Activated CD8-positive, alpha-beta memory T cell treated with anti-CD3 and anti-CD28 coated beads, Interleukin-2, amount 10 ng/mL, durations not matched to agents 7 days and 5 days (primary cell): ENCODE measurements around the gene ACAD10. TPM values are rescaled to one million over a fixed set of nuclear protein-coding genes. Genes with fewer than 3 reads are reported as not detected.
A peak's percentile ranks its signal among the peaks of the same experiment; 100 is the strongest.
"Not testable (repeated sequence)": the region's sequence is repeated elsewhere in the genome, so short reads cannot be mapped to it uniquely, and the experiment has no call there.

Source experiments
- ATAC-seq: fragments of 150-1000 bp; cut with Tn5 transposase; one replicate; pipeline ENCODE4 v1.10.0; 2021; ENCODE audit warnings: moderate library complexity
- CTCF ChIA-PET: fragments of 350-600 bp; sonication (Branson Sonifier 250); formaldehyde crosslinking; loops from one replicate; lab custom pipeline; 2021; ENCODE audit warnings: antibody characterized with exemption; lab: Charles Lee
- DNase-seq: peaks from one replicate; pipeline ENCODE4 v3.0.0-alpha.2; 2020
- H3K27ac Mint-ChIP-seq: one replicate; pipeline ENCODE4 v1.8.0; 2021; ENCODE audit warnings: mild to moderate bottlenecking, mixed read lengths
- H3K27me3 Mint-ChIP-seq: one replicate; pipeline ENCODE4 v1.8.0; 2021; ENCODE audit warnings: mixed read lengths
- H3K36me3 Mint-ChIP-seq: one replicate; pipeline ENCODE4 v1.8.0; 2021; ENCODE audit warnings: mild to moderate bottlenecking, mixed read lengths
- H3K4me1 Mint-ChIP-seq: one replicate; pipeline ENCODE4 v1.8.0; 2021; ENCODE audit warnings: mixed read lengths
- H3K4me3 Mint-ChIP-seq: one replicate; pipeline ENCODE4 v1.8.0; 2021; ENCODE audit warnings: mild to moderate bottlenecking, moderate library complexity, mixed read lengths
- H3K9me3 Mint-ChIP-seq: one replicate; pipeline ENCODE4 v1.8.0; 2022; ENCODE audit warnings: low read depth, mixed read lengths
- total RNA-seq, 2 experiments: library from RNA; stranded (reverse); gene quantifications; one replicate each; pipeline ENCODE4 v1.2.3, GENCODE V29; 2021

Gene ACAD10
- total RNA-seq, 2 experiments from 2014 or later, result 24.7 to 30.3 TPM

- CTCF ChIA-PET, result interaction anchor here (1.6 kb wide), 1 partner anchor 10 kb away, joined by 3 read pairs; no protein-coding TSS in a partner anchor
- H3K4me3 Mint-ChIP-seq, result no peak overlapping the region
- peaks cover 3% of the 10 kb centered on the region for H3K36me3 Mint-ChIP-seq
These were observed 75.9 kb downstream of the ACAD10 start for GRCh38 chr12:111761706-111762105.

DNA sequence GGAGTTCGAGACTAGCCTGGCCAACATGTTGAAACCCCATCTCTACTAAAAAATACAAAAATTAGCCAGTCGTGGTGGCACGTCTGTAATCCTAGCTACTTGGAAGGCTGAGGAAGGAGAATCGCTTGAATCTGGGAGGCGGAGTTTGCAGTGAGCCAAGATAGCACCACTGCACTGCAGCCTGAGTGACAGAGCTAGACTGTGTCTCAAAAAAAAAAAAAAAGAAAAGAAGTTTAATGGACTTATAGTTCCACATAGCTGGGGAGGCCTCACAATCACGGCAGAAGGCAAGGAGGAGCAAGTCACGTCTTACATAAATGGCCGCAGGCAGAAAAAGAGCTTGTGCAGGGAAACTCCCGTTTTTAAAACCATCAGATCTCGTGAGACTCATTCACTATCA, 77.7 kb downstream of the ACAD10 start:
- ATAC-seq, DNase-seq, H3K36me3 Mint-ChIP-seq, H3K4me3 Mint-ChIP-seq, H3K27ac Mint-ChIP-seq, H3K9me3 Mint-ChIP-seq: not testable (repeated sequence)
- H3K27me3 Mint-ChIP-seq, result peaks cover 44% of the 10 kb centered on the region
- CTCF ChIA-PET, result interaction anchor here (1.5 kb wide), 1 partner anchor 49 kb away, joined by 6 read pairs; no protein-coding TSS in a partner anchor
- peaks cover 20% of the 10 kb centered on the region for H3K4me1 Mint-ChIP-seq

More at GRCh38 chr12:111761706-111762105, 75.9 kb downstream of the ACAD10 start:
- Mint-ChIP-seq H3K9me3 (no peaks in the 10 kb centered on the region), H3K4me1 (peaks cover 37% of the 10 kb centered on the region), H3K27me3 (peaks cover 29% of the 10 kb centered on the region), H3K27ac (no peak overlapping the region)
- no peak for ATAC-seq
- no peak for DNase-seq

- ATAC-seq, result no peak
- H3K9me3 Mint-ChIP-seq, result no peaks in the 10 kb centered on the region
- CTCF ChIA-PET, result interaction anchor here (0.7 kb wide), 1 partner anchor 77 kb away, joined by 3 read pairs; no protein-coding TSS in a partner anchor
- H3K27ac Mint-ChIP-seq, result no peak overlapping the region
- peaks cover 44% of the 10 kb centered on the region for H3K27me3 Mint-ChIP-seq
- H3K36me3 Mint-ChIP-seq, result peaks cover 3% of the 10 kb centered on the region
- no peak overlapping the region for H3K4me3 Mint-ChIP-seq
- H3K4me1 Mint-ChIP-seq, result peaks cover 13% of the 10 kb centered on the region
- no peak for DNase-seq
These were observed 78.4 kb downstream of the ACAD10 start for GRCh38 chr12:111764120-111764821.

DNA sequence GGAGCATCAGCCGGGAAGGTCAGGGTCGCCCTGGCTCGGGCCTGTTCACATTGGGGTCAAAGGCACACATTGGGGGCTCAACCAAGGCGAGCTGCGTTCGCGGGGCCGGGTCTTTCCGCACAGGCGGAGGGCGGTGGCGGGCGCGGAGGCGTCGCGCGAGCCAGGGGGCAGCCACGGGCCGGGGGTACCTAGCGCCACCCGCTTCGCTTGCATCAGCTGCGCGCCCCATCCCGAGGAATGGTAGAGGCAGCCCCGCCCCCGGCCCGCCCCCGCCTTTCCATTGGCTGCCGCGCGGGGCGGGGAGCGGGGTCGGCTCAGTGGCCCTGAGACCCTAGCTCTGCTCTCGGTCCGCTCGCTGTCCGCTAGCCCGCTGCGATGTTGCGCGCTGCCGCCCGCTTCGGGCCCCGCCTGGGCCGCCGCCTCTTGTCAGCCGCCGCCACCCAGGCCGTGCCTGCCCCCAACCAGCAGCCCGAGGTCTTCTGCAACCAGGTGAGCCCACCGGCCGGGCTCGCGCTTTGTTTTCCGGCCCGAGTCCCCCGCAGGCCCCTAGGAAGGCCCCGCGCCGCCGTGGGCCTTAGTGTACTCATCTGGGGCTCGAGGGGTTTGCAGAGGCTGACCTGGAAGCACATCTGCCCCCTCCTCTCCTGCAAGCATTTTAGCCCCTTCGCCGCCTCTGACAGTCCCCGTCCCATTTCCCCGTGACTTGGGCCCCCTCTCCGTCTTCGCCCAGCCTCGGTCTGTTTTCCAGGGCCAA, 80.9 kb downstream of the ACAD10 start, which contains the start of gene ALDH2:
ALDH2 (plus strand) TSS at position 326 of the 754 bp plus-strand sequence; CDS start at position 376, 50 bp downstream.
- Mint-ChIP-seq H3K4me1 (peaks cover 10% of the 10 kb centered on the region), H3K27ac (no peak within 1 kb of the TSS), H3K4me3 (peak within 1 kb of the TSS; percentile 69), H3K36me3 (peaks cover 3% of the 10 kb centered on the region), H3K9me3 (no peaks in the 10 kb centered on the region), H3K27me3 (peaks cover 45% of the 10 kb centered on the region)
- ATAC-seq (peak; percentile 83), DNase-seq (no peak)
- CTCF ChIA-PET, result interaction anchor here (1.1 to 1.9 kb wide), 2 partner anchors 22 to 46 kb away, joined by 4 to 6 read pairs; no protein-coding TSS in a partner anchor

DNA sequence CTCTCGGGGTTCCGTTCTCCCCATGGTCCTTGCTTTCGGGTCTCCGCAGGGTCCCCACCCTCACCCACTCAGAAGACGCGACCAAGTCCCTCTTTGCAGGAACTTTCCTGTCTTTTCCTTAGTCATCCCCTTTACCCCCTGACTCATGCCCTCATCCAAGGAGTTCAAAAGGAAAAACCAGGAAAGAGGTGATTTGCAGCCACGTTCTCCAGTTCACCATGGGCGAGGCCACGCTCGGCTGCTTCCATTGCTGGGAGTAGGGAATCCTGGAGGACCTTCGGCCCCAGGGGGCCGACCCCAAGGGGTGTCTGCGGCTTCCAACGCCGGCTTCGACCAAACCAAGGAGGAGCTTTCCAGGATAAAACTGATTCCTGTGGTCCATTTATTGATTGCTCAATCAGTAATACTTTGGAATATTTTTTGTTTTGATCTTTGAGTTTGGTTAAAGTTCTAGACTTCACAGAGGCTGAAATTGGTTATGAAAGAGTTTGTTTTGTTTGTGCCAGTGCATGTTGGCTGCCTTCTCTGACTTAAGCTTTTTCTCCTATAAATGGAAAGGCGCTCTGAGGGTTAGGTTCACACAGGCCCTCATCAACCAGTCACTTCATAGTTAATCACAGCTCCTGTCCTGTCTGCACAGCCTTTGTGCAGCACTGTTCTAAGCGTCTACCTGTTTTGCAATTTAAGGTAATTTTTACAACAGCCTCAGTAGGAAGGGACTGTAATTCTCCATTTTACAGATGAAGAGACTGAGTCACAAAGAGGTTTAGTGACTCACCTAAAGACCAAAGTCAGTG, 81.7 kb downstream of the ACAD10 start:
- Mint-ChIP-seq H3K27ac (no peak overlapping the region), H3K4me1 (peaks cover 6% of the 10 kb centered on the region), H3K4me3 (peak overlapping the region; percentile 45), H3K36me3 (peaks cover 3% of the 10 kb centered on the region), H3K9me3 (no peaks in the 10 kb centered on the region), H3K27me3 (peaks cover 44% of the 10 kb centered on the region)
- ATAC-seq, result no peak
- no peak for DNase-seq
- CTCF ChIA-PET, result interaction anchor here (1.1 to 1.9 kb wide), 2 partner anchors 22 to 45 kb away, joined by 4 to 6 read pairs; no protein-coding TSS in a partner anchor

DNA sequence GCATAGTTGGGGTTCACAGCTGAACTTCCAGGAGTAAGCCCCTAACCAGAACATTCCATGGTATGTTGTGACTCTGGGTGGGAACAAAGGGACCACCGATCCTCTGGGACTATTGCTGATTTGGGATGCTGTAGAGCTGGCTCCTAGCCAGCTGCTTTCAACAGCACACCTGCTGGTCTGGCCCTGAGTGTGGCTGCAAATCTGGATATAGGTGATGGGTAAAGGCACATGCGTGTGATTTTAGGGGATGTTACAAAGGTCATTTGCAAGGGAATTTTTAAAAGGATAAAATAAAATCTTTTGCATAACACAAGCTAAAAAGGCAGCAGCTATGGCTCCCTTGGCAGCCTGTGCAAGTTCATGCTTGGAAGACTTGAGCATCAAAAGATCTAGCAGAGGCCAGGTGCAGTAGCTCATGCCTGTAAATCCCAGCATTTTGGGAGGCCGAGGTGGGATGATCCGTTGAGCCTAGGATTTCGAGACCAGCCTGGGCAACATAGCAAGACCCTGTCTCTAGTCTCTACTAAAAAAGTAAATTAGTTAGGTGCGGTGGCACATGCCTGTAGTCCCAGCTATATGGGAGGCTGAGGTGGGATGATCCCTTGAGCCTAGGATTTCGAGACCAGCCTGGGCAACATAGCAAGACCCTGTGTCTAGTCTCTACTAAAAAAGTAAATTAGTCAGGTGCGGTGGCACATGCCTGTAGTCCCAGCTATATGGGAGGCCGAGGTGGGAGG, 82.5 kb downstream of the ACAD10 start:
- no peak overlapping the region for H3K27ac Mint-ChIP-seq
- CTCF ChIA-PET, result interaction anchor here (1.1 to 1.9 kb wide), 2 partner anchors 23 to 45 kb away, joined by 4 to 6 read pairs; no protein-coding TSS in a partner anchor
- ATAC-seq (no peak), DNase-seq (no peak)
- peaks cover 3% of the 10 kb centered on the region for H3K36me3 Mint-ChIP-seq
- no peaks in the 10 kb centered on the region for H3K9me3 Mint-ChIP-seq
- peaks cover 39% of the 10 kb centered on the region for H3K27me3 Mint-ChIP-seq
- no peak overlapping the region for H3K4me3 Mint-ChIP-seq
- H3K4me1 Mint-ChIP-seq, result peaks cover 5% of the 10 kb centered on the region

GRCh38 chr12:111769599-111769998, 83.7 kb downstream of the ACAD10 start:
- no peak for ATAC-seq
- H3K36me3 Mint-ChIP-seq, result peaks cover 3% of the 10 kb centered on the region
- DNase-seq, result no peak
- H3K9me3 Mint-ChIP-seq, result no peaks in the 10 kb centered on the region
- peaks cover 5% of the 10 kb centered on the region for H3K4me1 Mint-ChIP-seq
- CTCF ChIA-PET, result interaction anchor here (1.1 kb wide), 1 partner anchor 15 kb away, joined by 4 read pairs; no protein-coding TSS in a partner anchor
- no peak overlapping the region for H3K4me3 Mint-ChIP-seq
- peaks cover 33% of the 10 kb centered on the region for H3K27me3 Mint-ChIP-seq
- no peak overlapping the region for H3K27ac Mint-ChIP-seq

DNA sequence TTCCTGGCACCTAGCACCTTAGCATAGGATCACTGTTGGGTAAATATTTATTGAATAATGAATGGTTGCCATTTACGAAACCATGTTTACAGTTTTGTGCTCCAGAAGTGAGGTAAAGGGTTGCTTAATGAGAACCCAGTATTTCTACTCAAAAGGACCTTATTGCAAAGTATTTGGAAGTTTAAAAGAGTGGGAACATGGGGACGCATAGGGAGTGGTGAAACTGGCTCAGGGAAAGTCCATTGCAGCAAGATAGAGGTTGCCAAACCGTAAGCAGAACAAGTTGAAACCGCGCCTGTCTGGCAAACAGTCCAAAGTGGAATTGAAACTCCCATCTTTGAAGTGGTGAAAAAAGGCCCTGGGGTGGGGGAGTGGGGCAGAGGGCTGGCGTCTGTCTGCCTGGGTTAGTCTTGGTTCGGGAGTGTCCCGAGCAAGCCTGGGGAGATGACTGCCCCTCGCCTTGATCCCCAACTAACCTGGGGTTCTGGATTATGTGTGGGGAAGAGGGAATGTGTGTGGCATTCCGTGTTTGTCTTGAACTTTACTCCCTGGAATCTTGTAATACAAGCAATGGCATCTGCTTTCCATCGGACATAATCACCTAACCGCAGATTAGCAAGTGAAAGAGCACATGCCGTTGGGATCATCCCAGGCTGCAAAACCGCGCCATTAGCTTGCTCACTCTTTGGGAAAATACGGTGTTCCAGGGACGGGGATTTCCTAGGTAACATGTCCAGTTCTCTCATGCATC, 88.1 kb downstream of the ACAD10 start:
- DNase-seq (no peak), ATAC-seq (no peak)
- no peaks in the 10 kb centered on the region for H3K36me3 Mint-ChIP-seq
- CTCF ChIA-PET, result no interaction called here
- H3K4me1 Mint-ChIP-seq, result peaks cover 4% of the 10 kb centered on the region
- H3K4me3 Mint-ChIP-seq, result no peak overlapping the region
- no peaks in the 10 kb centered on the region for H3K9me3 Mint-ChIP-seq
- H3K27me3 Mint-ChIP-seq, result peaks cover 15% of the 10 kb centered on the region
- no peak overlapping the region for H3K27ac Mint-ChIP-seq

GRCh38 chr12:111775205-111776193, 89.6 kb downstream of the ACAD10 start:
- no peaks in the 10 kb centered on the region for H3K36me3 Mint-ChIP-seq
- DNase-seq (no peak), ATAC-seq (no peak)
- no peak overlapping the region for H3K4me3 Mint-ChIP-seq
- peaks cover 12% of the 10 kb centered on the region for H3K27me3 Mint-ChIP-seq
- no peak overlapping the region for H3K27ac Mint-ChIP-seq
- CTCF ChIA-PET, result interaction anchor here (1.0 kb wide), 1 partner anchor 37 kb away, joined by 3 read pairs; no protein-coding TSS in a partner anchor
- H3K9me3 Mint-ChIP-seq, result no peaks in the 10 kb centered on the region
- peaks cover 7% of the 10 kb centered on the region for H3K4me1 Mint-ChIP-seq

GRCh38 chr12:111776836-111777344, 91.0 kb downstream of the ACAD10 start:
- CTCF ChIA-PET, result no interaction called here
- peaks cover 12% of the 10 kb centered on the region for H3K27me3 Mint-ChIP-seq
- H3K9me3 Mint-ChIP-seq, result no peaks in the 10 kb centered on the region

More at GRCh38 chr12:111776836-111777344, 91.0 kb downstream of the ACAD10 start:
- Mint-ChIP-seq H3K4me3 (no peak overlapping the region), H3K27ac (no peak overlapping the region), H3K4me1 (peaks cover 7% of the 10 kb centered on the region), H3K36me3 (no peaks in the 10 kb centered on the region)
- no peak for ATAC-seq
- DNase-seq, result no peak
